Measurements from ENCODE around the gene MBD3L2.
"Not testable (repeated sequence)": the region's sequence is repeated elsewhere in the genome, so short reads cannot be mapped to it uniquely, and the experiment has no call there.

MBD3L2 gene

GRCh38 chr19:7049021-7049420 is at the start of gene MBD3L2:
MBD3L2 (plus strand) TSS chr19:7049321; CDS start chr19:7049374, 53 bp downstream.
- not testable (repeated sequence) for H3K4me3 ChIP-seq (ENCODE audit: low read depth, low read length); DNase-seq (ENCODE audit: low read depth)

GRCh38 chr19:6999933-7000332 is 49.2 kb upstream of the MBD3L2 start:
- no peak overlapping the region for H3K4me3 ChIP-seq (ENCODE audit: low read depth, low read length)
- no peak for TF ChIP-seq CTCF (IDR thresholded peaks at IDR 0.05; ENCODE audit: control insufficient read depth, extremely low read depth, insufficient read depth)
- DNase-seq (ENCODE audit: low read depth), result no peak

GRCh38 chr19:7000333-7000732 is 48.8 kb upstream of the MBD3L2 start:
- DNase-seq (ENCODE audit: low read depth), result no peak
- H3K4me3 ChIP-seq (ENCODE audit: low read depth, low read length), result no peak overlapping the region
- TF ChIP-seq CTCF (IDR thresholded peaks at IDR 0.05; ENCODE audit: control insufficient read depth, extremely low read depth, insufficient read depth), result no peak

- TF ChIP-seq CTCF (IDR thresholded peaks at IDR 0.05; ENCODE audit: control insufficient read depth, extremely low read depth, insufficient read depth), result no peak
- DNase-seq (ENCODE audit: low read depth), result no peak
Measured at GRCh38 chr19:7000816-7001215, 48.3 kb upstream of the MBD3L2 start.

GRCh38 chr19:7004313-7004931 is 44.7 kb upstream of the MBD3L2 start:
- peak; percentile 26 for DNase-seq (ENCODE audit: low read depth)
- TF ChIP-seq CTCF (IDR thresholded peaks at IDR 0.05; ENCODE audit: control insufficient read depth, extremely low read depth, insufficient read depth), result peak; percentile 82
- H3K4me3 ChIP-seq (ENCODE audit: low read depth, low read length), result no peak overlapping the region

More at GRCh38 chr19:7000816-7001215, 48.3 kb upstream of the MBD3L2 start:
- H3K4me3 ChIP-seq (ENCODE audit: low read depth, low read length), result no peak overlapping the region

GRCh38 chr19:7006135-7006704 is 42.9 kb upstream of the MBD3L2 start:
- H3K4me3 ChIP-seq (ENCODE audit: low read depth, low read length), result no peak overlapping the region
- no peak for DNase-seq (ENCODE audit: low read depth)
- TF ChIP-seq CTCF (IDR thresholded peaks at IDR 0.05; ENCODE audit: control insufficient read depth, extremely low read depth, insufficient read depth), result no peak

- no peak for DNase-seq (ENCODE audit: low read depth)
- no peak overlapping the region for H3K4me3 ChIP-seq (ENCODE audit: low read depth, low read length)
Measured at GRCh38 chr19:7007859-7008258, 41.3 kb upstream of the MBD3L2 start.

More at GRCh38 chr19:7007859-7008258, 41.3 kb upstream of the MBD3L2 start:
- TF ChIP-seq CTCF (IDR thresholded peaks at IDR 0.05; ENCODE audit: control insufficient read depth, extremely low read depth, insufficient read depth), result no peak

Data from LNCaP clone FGC (cell line).